NCI-H526 treated with DMSO at 0.1 percent for 48 hours (cell line): ENCODE results near the gene KCNA4.
"Not testable (repeated sequence)": the region's sequence is repeated elsewhere in the genome, so short reads cannot be mapped to it uniquely, and the experiment has no call there.

Source experiments
- DNase-seq: peaks from one replicate; lab custom pipeline; 2025; lab: John Stamatoyannopoulos, UW

The KCNA4 gene

GRCh38 chr11:29996016-29996415, 20.8 kb downstream of the KCNA4 start:
- no peak for DNase-seq

GRCh38 chr11:29989174-29989970, 27.5 kb downstream of the KCNA4 start:
- DNase-seq, result no peak

- no peak for DNase-seq
Measured at GRCh38 chr11:29985248-29985647, 31.6 kb downstream of the KCNA4 start.

GRCh38 chr11:29984544-29984943, 32.3 kb downstream of the KCNA4 start:
- no peak for DNase-seq

- no peak for DNase-seq
Measured at GRCh38 chr11:29978549-29978948, 38.3 kb downstream of the KCNA4 start.

GRCh38 chr11:29975580-29975979, 41.2 kb downstream of the KCNA4 start:
- not testable (repeated sequence) for DNase-seq

- DNase-seq, result no peak
Measured at GRCh38 chr11:29963796-29964195, 53.0 kb downstream of the KCNA4 start.

GRCh38 chr11:29963036-29963435, 53.8 kb downstream of the KCNA4 start:
- no peak for DNase-seq

- no peak for DNase-seq
Measured at GRCh38 chr11:29962243-29962642, 54.6 kb downstream of the KCNA4 start.
